ENCODE measurements around the gene CD4.
"Not testable (repeated sequence)": the region's sequence is repeated elsewhere in the genome, so short reads cannot be mapped to it uniquely, and the experiment has no call there.

Gene CD4

GRCh38 chr12:6788972-6789924 is at the start of gene CD4:
Gene CD4 (plus strand): TSS chr12:6789528. CDS start chr12:6800139, 10,611 bp downstream.
- DNase-seq, result peak; percentile 65

GRCh38 chr12:6742080-6742479 is 47.2 kb upstream of the CD4 start:
- DNase-seq, result not testable (repeated sequence)

GRCh38 chr12:6742834-6743233 is 46.5 kb upstream of the CD4 start:
- no peak for DNase-seq

- not testable (repeated sequence) for DNase-seq
These were observed 46.0 kb upstream of the CD4 start for GRCh38 chr12:6743300-6743699.

- peak; percentile 81 for DNase-seq
These were observed 43.4 kb upstream of the CD4 start for GRCh38 chr12:6745741-6746525.

GRCh38 chr12:6747216-6747615 is 42.1 kb upstream of the CD4 start:
- no peak for DNase-seq

GRCh38 chr12:6748761-6749160 is 40.6 kb upstream of the CD4 start:
- no peak for DNase-seq

GRCh38 chr12:6750506-6750905 is 38.8 kb upstream of the CD4 start:
- DNase-seq, result no peak

GRCh38 chr12:6751767-6752166 is 37.6 kb upstream of the CD4 start:
- no peak for DNase-seq

GRCh38 chr12:6752167-6752920 is 37.0 kb upstream of the CD4 start:
- DNase-seq, result no peak

- peak; percentile 97 for DNase-seq
These were observed 36.2 kb upstream of the CD4 start, which contains the start of gene MLF2 for GRCh38 chr12:6752921-6753771. Gene MLF2 (minus strand): TSS chr12:6753141. CDS start chr12:6752334, 807 bp downstream.

GRCh38 chr12:6753772-6754356 is 35.5 kb upstream of the CD4 start:
- DNase-seq, result no peak

- DNase-seq, result no peak
These were observed 34.9 kb upstream of the CD4 start for GRCh38 chr12:6754411-6754810.

GRCh38 chr12:6757028-6757690 is 32.2 kb upstream of the CD4 start:
- DNase-seq, result no peak

GRCh38 chr12:6758506-6759095 is 30.7 kb upstream of the CD4 start:
- no peak for DNase-seq

- DNase-seq, result no peak
These were observed 29.6 kb upstream of the CD4 start for GRCh38 chr12:6759741-6760140.

- DNase-seq, result no peak
These were observed 25.9 kb upstream of the CD4 start for GRCh38 chr12:6763380-6763779.

GRCh38 chr12:6764011-6764828 is 25.1 kb upstream of the CD4 start:
- DNase-seq, result peak; percentile 88

GRCh38 chr12:6765048-6765633 is 24.2 kb upstream of the CD4 start:
- no peak for DNase-seq
